WTC11 (cell line): Measurements from ENCODE around the gene DGCR2. TPM values are rescaled to one million over a fixed set of nuclear protein-coding genes. Genes with fewer than 3 reads are reported as not detected.

Experiments used
- ATAC-seq: fragments of 200-7000 bp; cut with Tn5 transposase; 2 replicates; pipeline ENCODE4 v1.10.0; 2021; ENCODE audit warnings: mild to moderate bottlenecking, moderate library complexity
- CTCF ChIA-PET: fragments of 300-600 bp; sonication (Branson Sonifier 250); formaldehyde crosslinking; loops from one replicate; lab custom pipeline; 2021; ENCODE audit warnings: antibody characterized with exemption; lab: Charles Lee
- POLR2A ChIA-PET: fragments of 350-600 bp; sonication (Branson Sonifier 250); formaldehyde crosslinking; loops from one replicate; lab custom pipeline; 2021; ENCODE audit warnings: antibody characterized with exemption; lab: Charles Lee
- DNase-seq: peaks from one replicate; pipeline ENCODE4 v3.0.0; 2021; ENCODE audit warnings: low spot score
- H3K27ac Mint-ChIP-seq: 2 replicates; pipeline ENCODE4 v1.8.0; 2021; ENCODE audit warnings: mixed read lengths
- H3K27me3 Mint-ChIP-seq: 2 replicates; pipeline ENCODE4 v1.8.0; 2021; ENCODE audit warnings: low read depth, mild to moderate bottlenecking, moderate library complexity, mixed read lengths
- H3K36me3 Mint-ChIP-seq: 2 replicates; pipeline ENCODE4 v1.8.0; 2021; ENCODE audit warnings: mixed read lengths
- H3K4me1 Mint-ChIP-seq: 2 replicates; pipeline ENCODE4 v1.8.0; 2022; ENCODE audit warnings: mixed read lengths
- H3K4me3 Mint-ChIP-seq: 2 replicates; pipeline ENCODE4 v1.8.0; 2021; ENCODE audit warnings: mild to moderate bottlenecking, moderate library complexity, mixed read lengths
- H3K9me3 Mint-ChIP-seq: 2 replicates; pipeline ENCODE4 v1.8.0; 2021; ENCODE audit warnings: mixed read lengths
- ATF3 ChIP-seq: sonication (generic); formaldehyde crosslinking; conservative IDR thresholded peaks from 2 replicates; pipeline ENCODE4 v1.8.1; 2022; ENCODE audit warnings: mild to moderate bottlenecking, missing genetic modification reagents
- ATF6 ChIP-seq: sonication (generic); formaldehyde crosslinking; IDR thresholded peaks from 2 replicates; pipeline ENCODE4 v1.8.1; 2023; ENCODE audit warnings: mild to moderate bottlenecking, missing genetic modification reagents
- HMGA2 ChIP-seq: fragments of 250-450 bp; sonication (Bioruptor Pico); IDR thresholded peaks from 2 replicates; pipeline ENCODE4 v1.4.0; 2021; ENCODE audit warnings: mild to moderate bottlenecking, moderate library complexity
- JAZF1 ChIP-seq: fragments of 250-450 bp; sonication (Bioruptor Pico); IDR thresholded peaks from 2 replicates; pipeline ENCODE4 v1.9.0; 2021; ENCODE audit warnings: moderate library complexity, mild to moderate bottlenecking, inconsistent platforms
- NR1H2 ChIP-seq: sonication (generic); formaldehyde crosslinking; IDR thresholded peaks from 2 replicates; pipeline ENCODE4 v1.9.0; 2021; ENCODE audit warnings: mild to moderate bottlenecking, moderate library complexity, missing genetic modification reagents
- NR2C2 ChIP-seq: sonication (generic); formaldehyde crosslinking; IDR thresholded peaks from 2 replicates; pipeline ENCODE4 v1.8.0; 2022; ENCODE audit warnings: mild to moderate bottlenecking, missing genetic modification reagents
- TEAD1 ChIP-seq: sonication (generic); formaldehyde crosslinking; IDR thresholded peaks from 2 replicates; pipeline ENCODE4 v1.8.0; 2022; ENCODE audit warnings: mild to moderate bottlenecking, missing genetic modification reagents
- TEAD4 ChIP-seq: sonication (generic); formaldehyde crosslinking; IDR thresholded peaks from 2 replicates; pipeline ENCODE4 v1.8.0; 2022; ENCODE audit warnings: mild to moderate bottlenecking, missing genetic modification reagents
- USF2 ChIP-seq: sonication (generic); formaldehyde crosslinking; IDR thresholded peaks from 2 replicates; pipeline ENCODE4 v1.8.1; 2023; ENCODE audit warnings: mild to moderate bottlenecking, missing genetic modification reagents, moderate library complexity
- ZBTB43 ChIP-seq: sonication (generic); formaldehyde crosslinking; IDR thresholded peaks from 2 replicates; pipeline ENCODE4 v1.8.1; 2023; ENCODE audit warnings: mild to moderate bottlenecking, missing genetic modification reagents
- ZNF232 ChIP-seq: sonication (generic); formaldehyde crosslinking; IDR thresholded peaks from 2 replicates; pipeline ENCODE4 v1.8.0; 2022; ENCODE audit warnings: mild to moderate bottlenecking, missing genetic modification reagents
- ZNF396 ChIP-seq: fragments of 250-450 bp; sonication (Bioruptor Pico); IDR thresholded peaks from 2 replicates; pipeline ENCODE4 v1.8.0; 2021; ENCODE audit warnings: mild to moderate bottlenecking, moderate library complexity, borderline replicate concordance
- ZNF425 ChIP-seq: fragments of 250-450 bp; sonication (Bioruptor Pico); conservative IDR thresholded peaks from 2 replicates; pipeline ENCODE4 v1.9.0; 2021; ENCODE audit warnings: mild to moderate bottlenecking
- ZNF671 ChIP-seq: fragments of 250-450 bp; sonication (Bioruptor Pico); IDR thresholded peaks from 2 replicates; pipeline ENCODE4 v1.8.0; 2021; ENCODE audit warnings: mild to moderate bottlenecking
- ZSCAN18 ChIP-seq: fragments of 250-450 bp; sonication (Bioruptor Pico); IDR thresholded peaks from 2 replicates; pipeline ENCODE4 v2.1.2; 2022; ENCODE audit warnings: mild to moderate bottlenecking, moderate library complexity
- total RNA-seq: library from RNA; stranded (reverse); gene quantifications from 3 replicates; pipeline ENCODE4 v1.2.3, GENCODE V29; 2021

The DGCR2 gene
- total RNA-seq, 1 experiment from 2014 or later: 64.2 TPM

- no peak for TF ChIP-seq USF2 (CRISPR knock-in tag)
- TF ChIP-seq, all 79 proteins: peak for 0
Measured at GRCh38 chr22:19118329-19118880, 3.8 kb downstream of the DGCR2 start (continued).

- ATAC-seq (no peak), DNase-seq (no peak)
- POLR2A ChIA-PET: no interaction called here
- Mint-ChIP-seq H3K36me3 (peaks cover 3% of the 10 kb centered on the region; the same call in 1 of the 2 replicates), H3K9me3 (no peaks in the 10 kb centered on the region), H3K4me1 (peaks cover 23% of the 10 kb centered on the region), H3K4me3 (no peak overlapping the region), H3K27me3 (no peaks in the 10 kb centered on the region), H3K27ac (peak overlapping the region; percentile 24; the same call in 1 of the 2 replicates)
- CTCF ChIA-PET: interaction anchor here (1.5 kb wide), 1 partner anchor 43 kb away, joined by 4 read pairs; no protein-coding TSS in a partner anchor
- TF ChIP-seq ATF6 (no peak), NR2C2 (CRISPR knock-in tag) (no peak), ZNF396 (no peak), TEAD1 (CRISPR knock-in tag) (no peak), ZNF232 (CRISPR knock-in tag) (no peak), ZNF425 (CRISPR knock-in tag) (no peak), ATF3 (no peak), ZBTB43 (CRISPR knock-in tag) (no peak)
Measured at GRCh38 chr22:19117111-19117512, 5.1 kb downstream of the DGCR2 start.

GRCh38 chr22:19115628-19116027 is 6.6 kb downstream of the DGCR2 start:
- ChIA-PET POLR2A (no interaction called here), CTCF (interaction anchor here (0.8 to 2.1 kb wide), 4 partner anchors 29 to 514 kb away, joined by 3 to 6 read pairs (median 4); partner anchors contain the start of genes ESS2 and SLC25A1)
- no peak for DNase-seq
- H3K4me1 Mint-ChIP-seq: peaks cover 24% of the 10 kb centered on the region
- no peaks in the 10 kb centered on the region for H3K27me3 Mint-ChIP-seq
- peak overlapping the region; percentile 13 for H3K27ac Mint-ChIP-seq
- H3K36me3 Mint-ChIP-seq: peaks cover 3% of the 10 kb centered on the region; the same call in 1 of the 2 replicates
- no peak overlapping the region for H3K4me3 Mint-ChIP-seq
- no peaks in the 10 kb centered on the region for H3K9me3 Mint-ChIP-seq
- TF ChIP-seq HMGA2 (no peak), TEAD4 (CRISPR knock-in tag) (no peak), JAZF1 (CRISPR knock-in tag) (no peak), ZSCAN18 (CRISPR knock-in tag) (no peak), NR1H2 (CRISPR knock-in tag) (no peak), ZNF671 (CRISPR knock-in tag) (no peak)
- TF ChIP-seq, all 79 proteins: peak for 0
- peak; percentile 43; the same call in 1 of the 2 replicates for ATAC-seq
